ENCODE results near the gene TTC7B. TPM values are rescaled to one million over a fixed set of nuclear protein-coding genes. Genes with fewer than 3 reads are reported as not detected.

Gene TTC7B
- total and polyA plus RNA-seq, 2 of the 8 experiments (the other 6 are each of a cell fraction or from before 2014, with no cell fraction given) = 23.7 to 34.0 TPM

DNA sequence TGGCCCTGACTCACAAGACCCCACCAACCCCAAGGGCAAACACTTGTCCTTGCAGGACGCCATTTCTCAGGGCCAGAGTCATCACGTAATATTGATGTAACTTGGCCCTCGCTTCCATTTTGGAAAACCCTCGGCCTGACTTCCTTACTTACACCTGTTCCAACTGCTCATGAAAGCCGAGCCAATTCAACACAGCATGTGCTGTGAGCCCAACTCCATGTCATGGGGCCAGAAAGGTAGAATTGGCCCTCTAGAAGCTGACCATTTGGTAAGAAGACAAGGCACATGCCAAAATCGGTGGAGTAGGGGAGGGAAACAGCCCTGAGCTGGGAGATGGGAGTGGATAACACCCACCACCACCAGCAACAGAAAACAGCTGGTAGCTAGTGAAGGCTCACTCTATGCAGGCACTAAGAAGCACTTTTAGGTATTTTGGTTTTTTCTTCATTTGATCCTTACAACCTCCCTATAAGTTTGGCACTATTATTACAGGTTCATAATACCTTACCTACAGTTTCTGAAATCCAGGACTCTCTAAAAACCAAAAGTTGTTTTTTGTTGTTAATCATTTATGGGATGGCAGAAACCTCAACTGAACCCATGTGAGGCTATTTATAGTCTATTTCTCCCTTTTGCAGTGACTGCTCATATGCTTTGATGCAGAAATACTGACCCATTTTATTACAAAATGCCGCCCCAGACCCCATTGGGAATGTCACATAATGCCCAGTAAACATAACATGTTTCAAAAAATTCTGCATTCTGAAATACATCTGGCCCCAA, 6.5 kb downstream of the TTC7B start (continued):
- TF ChIP-seq BACH1 (IDR thresholded peaks at IDR 0.05; ENCODE audit: low read length) = no peak
- no peak for TF ChIP-seq SIRT6 (IDR thresholded peaks at IDR 0.05; ENCODE audit: low read length)
